HG03354 (cell line): ENCODE results near the gene PLCB1.

ENCODE experiments used
- ATAC-seq: cut with Tn5 transposase; IDR thresholded peaks from one replicate; pipeline ENCODE4 v1.9.1; 2021; ENCODE audit warnings: mild to moderate bottlenecking; ENCODE audit not compliant: unreplicated experiment, poor library complexity, severe bottlenecking

The PLCB1 gene

GRCh38 chr20:8231038-8231437 lies 99.0 kb downstream of the PLCB1 start:
- ATAC-seq: no peak

DNA sequence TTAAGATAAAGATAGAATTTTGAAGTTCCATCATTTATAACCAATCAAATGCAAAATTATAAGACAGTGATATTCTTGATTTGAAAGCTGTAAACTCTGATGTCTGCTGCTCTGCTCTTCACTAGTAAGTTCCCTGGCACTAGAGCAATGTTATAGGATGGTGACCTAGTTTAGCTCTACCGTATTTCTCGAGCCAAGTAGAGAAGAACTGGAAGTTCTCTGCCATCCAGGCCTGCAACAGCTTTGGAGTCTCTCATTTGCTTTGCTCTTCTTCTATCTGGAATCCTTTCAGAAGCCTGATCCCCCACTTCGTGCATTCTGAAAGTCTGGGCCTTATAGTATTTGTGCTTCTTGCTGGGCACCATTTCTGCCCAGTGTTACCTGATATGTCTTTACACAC lies 100.3 kb downstream of the PLCB1 start:
- no peak for ATAC-seq

DNA sequence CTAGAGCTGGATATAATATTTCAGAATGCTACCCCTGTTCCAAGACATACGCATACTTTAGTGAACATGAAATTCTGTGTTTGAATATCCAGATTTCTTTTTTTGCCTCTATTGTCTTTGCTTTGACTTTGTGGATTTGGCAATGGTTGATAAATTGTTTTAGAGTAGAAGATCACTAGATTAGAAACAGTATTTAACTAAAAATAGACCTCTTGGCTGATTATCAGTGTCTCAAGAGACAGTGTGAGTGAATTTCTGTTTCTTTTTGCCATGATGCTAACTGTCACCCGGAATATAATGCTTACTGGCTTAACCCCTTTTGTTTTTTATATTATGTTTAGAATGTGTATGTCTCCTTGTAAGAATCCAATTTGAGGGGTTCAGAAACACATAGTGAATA lies 102.5 kb downstream of the PLCB1 start:
- ATAC-seq: no peak

DNA sequence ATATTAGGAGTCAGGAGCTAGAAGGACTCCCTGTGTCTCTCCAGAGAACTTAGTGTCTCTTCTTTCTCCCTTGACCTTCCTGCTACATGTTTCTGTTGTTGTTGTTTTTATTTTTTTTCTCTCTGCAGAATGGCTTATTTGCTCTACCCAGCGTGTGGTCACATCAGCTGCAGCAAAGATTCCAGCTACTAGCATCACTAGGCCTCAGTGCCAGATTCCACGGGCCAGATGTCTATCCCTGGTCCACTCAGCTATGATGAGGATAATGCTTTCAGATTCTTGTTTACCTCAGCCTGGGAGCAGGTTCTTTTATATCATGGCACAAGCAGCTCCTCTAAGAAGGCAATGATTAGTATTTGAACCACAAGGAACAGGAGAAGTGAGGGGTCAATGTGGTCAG lies 110.0 kb downstream of the PLCB1 start:
- ATAC-seq: no peak

GRCh38 chr20:8242827-8243724 lies 111.0 kb downstream of the PLCB1 start:
- no peak for ATAC-seq

DNA sequence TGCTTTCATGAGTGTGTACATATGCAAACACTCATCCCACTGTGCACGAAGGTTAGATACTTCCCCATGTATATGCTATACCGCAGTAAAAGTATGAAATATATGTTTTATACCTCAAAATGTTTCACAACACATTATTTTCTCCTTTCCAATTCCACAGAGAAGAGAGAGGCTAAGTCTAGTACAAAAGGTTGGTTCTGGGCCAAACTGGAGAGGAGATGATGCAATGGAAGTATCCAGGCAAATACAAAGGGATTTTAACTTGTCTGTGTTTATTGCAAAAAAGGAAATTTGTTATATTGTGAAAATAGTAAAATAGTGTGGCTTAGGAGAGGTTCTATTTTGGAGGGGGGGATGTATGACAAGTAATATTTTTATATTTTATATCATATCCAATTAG lies 112.6 kb downstream of the PLCB1 start:
- no peak for ATAC-seq

- ATAC-seq: no peak
Measured at GRCh38 chr20:8246153-8246552, 114.1 kb downstream of the PLCB1 start.

DNA sequence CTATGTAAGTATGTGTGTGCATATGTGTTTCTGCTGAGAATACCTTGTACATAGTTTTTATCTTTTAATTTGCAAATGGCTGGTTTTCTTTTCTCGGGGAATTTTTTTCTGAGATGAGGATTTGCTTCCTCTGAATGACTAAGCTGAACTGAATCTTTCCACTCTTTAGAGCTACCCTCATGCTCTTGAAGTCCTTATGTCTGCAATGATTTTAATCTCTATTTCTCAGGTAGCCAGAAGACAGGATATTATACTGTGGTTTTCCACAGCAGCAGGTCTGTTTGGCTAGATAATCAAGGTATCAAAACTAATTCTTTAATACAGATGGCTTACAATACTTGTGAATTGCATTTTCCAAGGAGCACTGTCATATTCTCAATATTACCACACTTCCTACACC lies 114.7 kb downstream of the PLCB1 start:
- no peak for ATAC-seq

DNA sequence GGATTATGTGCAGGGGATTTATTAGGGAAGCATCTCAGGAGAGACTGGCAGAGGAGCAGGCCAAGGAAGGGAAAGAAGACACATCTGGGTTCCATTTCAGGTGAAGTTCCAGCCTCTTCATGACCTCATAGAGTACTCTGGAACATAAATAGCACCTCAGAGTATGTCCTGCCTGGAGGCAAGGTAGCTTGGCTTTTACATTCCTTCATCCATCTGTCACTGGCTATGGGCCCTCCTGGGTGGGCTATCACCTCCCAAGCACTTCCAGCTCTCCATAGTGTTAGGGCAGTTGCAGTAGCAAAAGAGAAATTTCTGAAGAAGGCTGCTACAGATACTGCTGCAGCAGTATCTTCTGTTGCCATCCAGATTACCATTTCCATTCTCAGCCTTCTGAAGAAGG lies 116.0 kb downstream of the PLCB1 start:
- ATAC-seq: no peak

DNA sequence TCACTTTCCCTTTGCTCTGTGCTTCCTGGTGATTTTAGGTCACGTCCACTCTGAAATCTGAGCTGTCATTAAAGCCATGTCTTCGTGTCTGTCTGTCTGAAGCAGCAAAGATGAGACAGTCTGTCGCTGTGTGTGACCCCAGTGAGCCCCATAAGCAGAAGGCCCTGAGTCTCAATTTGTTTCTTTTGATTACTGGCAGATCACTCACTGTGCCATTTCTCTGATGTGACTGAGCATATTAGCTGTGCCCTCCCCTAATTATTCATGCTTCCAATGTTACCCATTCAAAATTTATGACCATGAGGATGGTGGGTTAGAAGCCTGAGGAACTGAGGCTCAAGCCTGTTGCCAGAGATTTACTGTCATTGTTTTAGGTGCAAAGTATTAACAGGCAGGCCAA lies 117.6 kb downstream of the PLCB1 start:
- ATAC-seq: no peak

DNA sequence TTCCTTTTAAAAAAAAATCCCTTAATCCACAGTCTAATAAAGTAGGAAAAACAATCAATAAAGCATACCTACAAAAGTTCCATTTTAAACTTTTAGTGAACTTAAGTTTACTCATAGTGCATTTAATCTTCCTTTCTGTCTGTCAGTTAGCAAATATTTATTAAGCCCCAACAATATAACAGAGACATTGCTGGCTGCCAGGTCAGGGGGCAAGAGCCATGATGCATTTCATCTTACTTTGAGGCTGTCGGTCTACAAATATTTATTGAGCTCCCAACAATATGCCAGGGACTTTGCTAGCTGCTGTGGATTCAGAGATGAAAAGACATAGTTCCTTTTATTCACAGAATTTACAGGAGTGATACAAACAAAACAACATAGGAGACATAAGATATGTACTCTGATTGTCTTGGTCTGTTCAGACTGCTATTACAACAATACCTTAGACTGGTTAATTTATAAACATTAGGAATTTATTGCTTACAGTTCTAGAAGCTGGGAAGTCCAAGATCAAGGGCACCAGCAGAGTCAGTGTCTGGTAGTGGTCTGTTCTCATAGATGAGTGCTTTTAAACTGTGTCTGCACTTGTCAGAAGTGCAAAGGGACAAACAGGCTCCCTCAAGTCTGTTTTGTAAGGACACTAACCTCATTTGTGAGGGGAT lies 118.6 kb downstream of the PLCB1 start:
- no peak for ATAC-seq

GRCh38 chr20:8251201-8251575 lies 119.1 kb downstream of the PLCB1 start:
- ATAC-seq: no peak

GRCh38 chr20:8254911-8255582 lies 123.0 kb downstream of the PLCB1 start:
- no peak for ATAC-seq

- ATAC-seq: no peak
Measured at GRCh38 chr20:8255945-8256632, 124.0 kb downstream of the PLCB1 start.

- no peak for ATAC-seq
Measured at GRCh38 chr20:8260837-8261251, 128.8 kb downstream of the PLCB1 start.

DNA sequence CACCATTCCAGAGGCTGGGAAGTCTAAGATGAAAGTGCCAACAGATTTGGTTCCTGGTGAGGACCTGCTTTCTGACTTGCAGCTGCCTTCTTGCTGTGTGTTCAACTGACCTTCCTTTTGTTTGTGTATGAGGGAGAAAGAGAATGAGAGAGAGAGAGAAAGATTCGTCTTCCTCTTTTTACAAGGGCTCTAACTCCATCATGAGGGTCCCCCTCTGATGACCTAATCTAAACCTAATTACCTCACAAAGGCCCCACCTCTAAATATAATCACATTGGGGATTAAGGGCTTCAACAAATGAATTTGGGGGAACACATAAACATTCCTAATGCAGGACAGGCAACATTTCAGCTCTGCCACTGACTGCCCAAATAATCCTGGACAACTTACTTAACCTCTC lies 130.7 kb downstream of the PLCB1 start:
- no peak for ATAC-seq

- ATAC-seq: no peak
Measured at GRCh38 chr20:8265588-8265987, 133.5 kb downstream of the PLCB1 start.

DNA sequence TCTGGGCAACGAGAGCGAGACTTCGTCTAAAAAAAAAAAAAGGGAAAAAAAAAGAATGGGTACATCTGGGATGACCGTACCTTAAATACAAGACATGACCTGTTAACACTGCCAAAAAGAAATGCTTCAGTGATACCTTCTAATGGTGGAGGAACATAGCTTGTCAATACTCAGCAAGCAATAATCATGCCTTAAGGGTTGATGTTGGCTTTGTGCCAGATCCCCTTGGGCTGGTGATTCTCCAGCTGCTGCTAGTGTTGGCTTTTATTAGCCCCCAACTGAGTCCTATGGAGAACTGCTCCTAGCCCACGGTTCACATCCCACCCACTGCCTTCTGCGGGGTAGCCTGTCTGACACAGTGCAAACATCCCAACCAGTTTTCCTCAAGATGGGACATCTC lies 134.9 kb downstream of the PLCB1 start:
- no peak for ATAC-seq

DNA sequence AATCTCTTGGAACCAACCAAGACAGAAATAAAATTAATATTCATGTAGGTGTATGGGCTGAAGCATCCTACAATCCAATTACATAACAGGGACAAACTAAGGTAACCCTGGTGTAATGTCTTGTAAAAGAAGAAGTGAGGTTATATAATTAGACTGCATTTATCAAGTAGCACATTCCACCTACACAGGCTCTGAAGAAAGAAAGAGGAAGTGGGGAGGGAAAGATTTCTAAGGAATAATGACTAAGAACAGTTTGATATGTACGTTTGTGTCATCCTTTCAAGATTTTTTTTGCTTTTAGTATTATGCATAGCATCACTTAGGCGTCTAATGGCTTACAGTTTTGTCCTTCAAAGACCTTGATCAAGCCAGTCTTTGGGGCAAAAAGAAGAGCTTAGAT lies 139.7 kb downstream of the PLCB1 start:
- ATAC-seq: no peak

DNA sequence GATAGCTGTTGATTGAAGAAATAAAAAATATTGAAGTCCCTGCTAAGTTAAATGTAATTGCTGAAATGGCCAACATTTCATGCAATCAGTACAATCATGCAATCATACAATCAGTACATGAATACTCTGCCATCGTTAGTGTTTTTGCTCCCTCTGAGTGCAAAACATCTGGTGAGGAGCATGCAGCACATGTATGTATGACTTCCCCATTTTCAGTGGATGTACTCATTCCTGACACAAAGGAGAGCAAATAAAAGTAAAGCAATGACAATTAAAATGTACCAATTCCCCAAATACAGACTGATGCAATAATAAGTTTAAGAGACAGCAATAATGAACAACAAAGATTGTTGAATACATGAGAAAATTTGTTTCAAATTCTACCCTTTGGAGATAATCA lies 140.7 kb downstream of the PLCB1 start:
- no peak for ATAC-seq
